B cell (primary cell): Measurements from ENCODE around the gene TFF2. TPM values are rescaled to one million over a fixed set of nuclear protein-coding genes. Genes with fewer than 3 reads are reported as not detected.

Experiments
- ATAC-seq: fragments of 200-7000 bp; cut with Tn5 transposase; one replicate; pipeline ENCODE4 v1.10.0; 2021; ENCODE audit warnings: low read depth, mild to moderate bottlenecking, moderate number of reproducible peaks, moderate library complexity
- CTCF ChIA-PET: fragments of 350-600 bp; sonication (Branson Sonifier 250); formaldehyde crosslinking; loops from one replicate; lab custom pipeline; 2021; ENCODE audit warnings: antibody characterized with exemption, inconsistent platforms; lab: Charles Lee
- POLR2A ChIA-PET: fragments of 350-600 bp; sonication (Branson Sonifier 250); formaldehyde crosslinking; loops from one replicate; lab custom pipeline; 2021; ENCODE audit warnings: antibody characterized with exemption; lab: Charles Lee
- DNase-seq: peaks from one replicate; pipeline ENCODE4 v3.0.0; 2013
- H2AFZ ChIP-seq: 2 replicates; pipeline ENCODE4 v1.6.1; 2012; ENCODE audit warnings: mild to moderate bottlenecking, low read depth, low read length; ENCODE audit not compliant: insufficient read depth, poor library complexity, severe bottlenecking
- H3K27ac ChIP-seq, 2 donors: 1 replicate in 1 of 2; 2 replicates in 1 of 2; pipeline ENCODE4 v1.5.1; 2012 to 2013; ENCODE audit warnings: low read length in 2 of 2, mild to moderate bottlenecking in 2 of 2, moderate library complexity in 1 of 2
- H3K27me3 ChIP-seq, 4 experiments: fragments of 200-600 bp in 1 of 4; sonication (generic) in 1 of 4; replicated peaks in 1 of 4; 1 replicate in 2 of 4; 2 replicates in 2 of 4; pipeline versions ENCODE4 v1.6.1 to v1.7.0; 2013 to 2016; ENCODE audit warnings: low read length in 3 of 4, mild to moderate bottlenecking in 2 of 4, mixed read lengths in 1 of 4, moderate library complexity in 1 of 4; ENCODE audit not compliant: insufficient read depth in 4 of 4, control insufficient read depth in 3 of 4; ENCODE audit errors: control extremely low read depth in 1 of 4
- H3K36me3 ChIP-seq, 2 experiments: replicated peaks in 1 of 2; 1 replicate in 1 of 2; 2 replicates in 1 of 2; pipeline versions ENCODE4 v1.6.1 to v1.7.1; 2013; ENCODE audit warnings: low read length in 1 of 2; ENCODE audit not compliant: insufficient read depth in 2 of 2, control insufficient read depth in 1 of 2; ENCODE audit errors: control extremely low read depth in 1 of 2, extremely low read depth in 1 of 2
- H3K4me1 ChIP-seq, 2 donors: fragments of 200-600 bp in 1 of 2; sonication (generic) in 1 of 2; 1 replicate in 1 of 2; 2 replicates in 1 of 2; pipeline versions ENCODE4 v1.5.1 to v1.6.1; 2013 to 2017; ENCODE audit warnings: low read length in 2 of 2; ENCODE audit not compliant: control insufficient read depth in 2 of 2, insufficient read depth in 2 of 2
- H3K4me2 ChIP-seq: replicated peaks from 2 replicates; pipeline ENCODE3; 2012; ENCODE audit warnings: mild to moderate bottlenecking, low read depth, low read length; ENCODE audit not compliant: poor library complexity, severe bottlenecking
- H3K4me3 ChIP-seq, 5 experiments: fragments of 200-600 bp in 1 of 5; sonication (generic) in 1 of 5; 1 replicate in 3 of 5; 2 replicates in 2 of 5; pipeline versions ENCODE4 v1.5.1 to v1.7.0; 2011 to 2016; ENCODE audit warnings: low read length in 4 of 5, mild to moderate bottlenecking in 4 of 5, low read depth in 2 of 5, control low read depth in 1 of 5, moderate library complexity in 1 of 5; ENCODE audit not compliant: insufficient read depth in 1 of 5; ENCODE audit errors: control extremely low read depth in 1 of 5, extremely low read depth in 1 of 5
- H3K79me2 ChIP-seq: fragments of 200-600 bp; sonication (generic); one replicate; pipeline ENCODE4 v1.6.0; 2016; ENCODE audit warnings: low read length; ENCODE audit not compliant: control insufficient read depth, insufficient read depth
- H3K9ac ChIP-seq: fragments of 200-600 bp; sonication (generic); 2 replicates; pipeline ENCODE4 v1.6.1; 2017; ENCODE audit warnings: mild to moderate bottlenecking, low read length, moderate library complexity
- H3K9me3 ChIP-seq, 3 donors: one replicate each; pipeline versions ENCODE4 v1.6.1 to v1.7.1; 2013; ENCODE audit warnings: low read length in 2 of 3; ENCODE audit not compliant: control insufficient read depth in 2 of 3, insufficient read depth in 1 of 3; ENCODE audit errors: control extremely low read depth in 1 of 3
- H4K20me1 ChIP-seq: 2 replicates; pipeline ENCODE4 v1.6.0; 2012; ENCODE audit warnings: mild to moderate bottlenecking, low read length; ENCODE audit not compliant: insufficient read depth, control insufficient read depth, poor library complexity, severe bottlenecking
- H3K27ac Mint-ChIP-seq: one replicate; pipeline ENCODE4 v1.8.0; 2021; ENCODE audit warnings: mixed read lengths
- H3K27me3 Mint-ChIP-seq: one replicate; pipeline ENCODE4 v1.8.0; 2021; ENCODE audit warnings: mixed read lengths
- H3K4me1 Mint-ChIP-seq: one replicate; pipeline ENCODE4 v1.8.0; 2021; ENCODE audit warnings: mixed read lengths
- H3K4me3 Mint-ChIP-seq: one replicate; pipeline ENCODE4 v1.8.0; 2021; ENCODE audit warnings: mixed read lengths
- H3K9me3 Mint-ChIP-seq: one replicate; pipeline ENCODE4 v1.8.0; 2022; ENCODE audit warnings: mixed read lengths; ENCODE audit not compliant: insufficient read depth
- EZH2 ChIP-seq: IDR thresholded peaks from 2 replicates; pipeline ENCODE4 v1.6.1; 2012; ENCODE audit warnings: borderline replicate concordance, low read depth, mild to moderate bottlenecking, moderate library complexity, low read length; ENCODE audit not compliant: insufficient read depth, poor library complexity, severe bottlenecking
- WGBS: methylation state at CpG from one replicate; pipeline ENCODE4 v1.1.5; 2013; ENCODE audit warnings: missing lambda C conversion rate; ENCODE audit not compliant: insufficient coverage; 5-methylcytosine and 5-hydroxymethylcytosine counted together
- intact Hi-C: fragments of 100-400 bp; cut with micrococcal nuclease; formaldehyde crosslinking; loops from one replicate; pipeline ENCODE4 v1.10.0; 2022
- polyA plus RNA-seq: library from polyadenylated mRNA; depleted of rRNA; stranded (reverse); fragments of >200 nt; gene quantifications from 2 replicates; pipeline ENCODE4 v1.2.3, GENCODE V29; 2012
- total RNA-seq, 2 donors: library from RNA; stranded (reverse); fragments of 120-200 nt in 1 of 2; gene quantifications; 1 replicate in 1 of 2; 2 replicates in 1 of 2; pipeline versions ENCODE4 v1.2.3 to v1.2.4, GENCODE V29; 2013 to 2022
- TF ChIP-seq, protein P1 (sequence below): fragments of 200-600 bp; IDR thresholded peaks from one replicate; pipeline ENCODE4 v1.8.0; 2022; ENCODE audit warnings: antibody characterized with exemption, mild to moderate bottlenecking

Gene TFF2
- total and polyA plus RNA-seq, 2 donors (not counting 1 experiment from before 2014, with no cell fraction given), result not detected

DNA sequence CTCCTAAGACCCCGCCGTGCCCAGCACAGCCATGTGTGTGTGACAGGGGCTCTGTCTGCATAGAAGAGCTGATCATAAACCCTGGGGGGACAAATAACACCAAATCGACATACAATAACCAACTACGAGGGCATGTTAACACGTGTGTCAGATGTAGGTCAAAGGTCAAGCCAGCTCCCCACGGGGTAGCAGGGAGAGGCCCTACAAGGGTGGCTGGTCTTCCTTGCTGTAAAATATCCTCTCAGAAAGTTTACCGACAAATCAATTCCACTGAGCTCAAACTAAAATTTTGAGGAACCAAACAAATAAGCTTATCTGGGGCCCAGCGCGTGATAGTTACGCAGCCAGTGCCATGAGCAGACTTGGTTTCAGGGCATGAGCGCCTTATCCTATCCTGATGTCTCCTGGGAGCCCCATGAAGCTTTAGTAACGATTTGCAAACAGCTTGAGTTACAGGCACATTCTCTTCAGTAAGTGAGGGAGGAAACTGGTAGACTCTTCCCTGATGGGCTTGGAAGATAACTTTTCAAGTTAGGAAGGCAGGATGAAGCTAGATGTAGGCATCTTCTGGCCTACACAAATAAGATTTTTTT lies 47.7 kb upstream of the TFF2 start:
- Histone ChIP-seq H3K27ac (no peak overlapping the region), H3K9me3 (peaks cover 1 to 3% (median 2%) of the 10 kb centered on the region in 3 donors), H3K4me2 (no peak overlapping the region), H2AFZ (no peak overlapping the region), H3K79me2 (no peaks in the 10 kb centered on the region), H4K20me1 (no peaks in the 10 kb centered on the region), H3K9ac (no peak overlapping the region), H3K4me3 (no peak overlapping the region), H3K36me3 (no peaks in the 10 kb centered on the region), H3K4me1 (peaks cover 5 to 6% of the 10 kb centered on the region in 2 donors), H3K27me3 (peaks cover 0 to under 1% (median 0%) of the 10 kb centered on the region in 4 experiments)
- peaks cover 10% of the 10 kb centered on the region for H3K27me3 Mint-ChIP-seq
- ChIA-PET CTCF (interaction anchor here (0.6 to 1.7 kb wide), 2 partner anchors 60 to 155 kb away, joined by 3 to 4 read pairs; no protein-coding TSS in a partner anchor), POLR2A (no interaction called here)
- TF ChIP-seq, protein P1, sequence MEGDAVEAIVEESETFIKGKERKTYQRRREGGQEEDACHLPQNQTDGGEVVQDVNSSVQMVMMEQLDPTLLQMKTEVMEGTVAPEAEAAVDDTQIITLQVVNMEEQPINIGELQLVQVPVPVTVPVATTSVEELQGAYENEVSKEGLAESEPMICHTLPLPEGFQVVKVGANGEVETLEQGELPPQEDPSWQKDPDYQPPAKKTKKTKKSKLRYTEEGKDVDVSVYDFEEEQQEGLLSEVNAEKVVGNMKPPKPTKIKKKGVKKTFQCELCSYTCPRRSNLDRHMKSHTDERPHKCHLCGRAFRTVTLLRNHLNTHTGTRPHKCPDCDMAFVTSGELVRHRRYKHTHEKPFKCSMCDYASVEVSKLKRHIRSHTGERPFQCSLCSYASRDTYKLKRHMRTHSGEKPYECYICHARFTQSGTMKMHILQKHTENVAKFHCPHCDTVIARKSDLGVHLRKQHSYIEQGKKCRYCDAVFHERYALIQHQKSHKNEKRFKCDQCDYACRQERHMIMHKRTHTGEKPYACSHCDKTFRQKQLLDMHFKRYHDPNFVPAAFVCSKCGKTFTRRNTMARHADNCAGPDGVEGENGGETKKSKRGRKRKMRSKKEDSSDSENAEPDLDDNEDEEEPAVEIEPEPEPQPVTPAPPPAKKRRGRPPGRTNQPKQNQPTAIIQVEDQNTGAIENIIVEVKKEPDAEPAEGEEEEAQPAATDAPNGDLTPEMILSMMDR, result no peak
- no peak for TF ChIP-seq EZH2
- no peak for DNase-seq
- peaks cover 9% of the 10 kb centered on the region for H3K9me3 Mint-ChIP-seq
- WGBS, result 63% methylated on average over 9 of the region's 12 CpGs
- intact Hi-C loops, result loop anchor here (5.0 kb wide), 1 partner anchor 64 kb away; no protein-coding TSS in a partner anchor
- peaks cover 22% of the 10 kb centered on the region for H3K4me1 Mint-ChIP-seq
- no peak overlapping the region for H3K4me3 Mint-ChIP-seq
- no peak for ATAC-seq
- no peak overlapping the region for H3K27ac Mint-ChIP-seq

DNA sequence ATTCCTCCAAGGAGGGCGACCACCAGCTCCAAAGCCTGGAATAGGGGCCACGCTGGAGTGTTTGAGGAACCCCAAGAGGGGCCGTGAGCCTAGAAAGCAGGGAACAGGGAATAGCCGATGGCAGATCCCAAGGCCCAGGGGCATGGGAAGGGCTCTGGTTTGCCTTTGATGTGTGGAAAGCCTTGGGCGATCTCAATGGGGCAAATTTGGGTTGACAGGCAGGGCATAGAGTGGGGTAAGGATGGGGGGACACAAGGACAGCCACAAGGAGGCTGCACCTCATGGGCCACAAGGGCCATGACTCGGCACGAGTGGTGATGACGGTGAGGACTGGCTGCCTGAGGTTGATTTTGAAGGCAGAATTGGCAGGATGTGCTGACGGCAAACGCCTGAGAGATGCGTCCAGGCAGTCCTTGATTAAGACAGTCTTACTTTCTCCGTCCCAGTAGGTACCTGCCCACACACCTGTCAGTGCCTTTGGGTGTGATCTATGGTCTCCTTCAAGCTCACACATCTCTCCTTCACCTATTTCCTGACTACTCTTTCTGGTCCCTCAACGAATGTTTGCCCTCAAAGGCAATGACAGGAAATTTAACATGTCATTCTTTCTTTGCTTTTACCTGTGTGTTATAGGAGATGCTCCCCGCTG lies 47.1 kb upstream of the TFF2 start:
- 74% methylated on average over 9 of the region's 14 CpGs for WGBS
- no peaks in the 10 kb centered on the region for H3K36me3 ChIP-seq
- H3K9me3 Mint-ChIP-seq, result peaks cover 9% of the 10 kb centered on the region
- TF ChIP-seq, protein P1, result no peak
- no peak for TF ChIP-seq EZH2
- ChIA-PET POLR2A (no interaction called here), CTCF (interaction anchor here (0.6 to 1.7 kb wide), 2 partner anchors 59 to 155 kb away, joined by 3 to 4 read pairs; no protein-coding TSS in a partner anchor)
- H3K27me3 Mint-ChIP-seq, result peaks cover 10% of the 10 kb centered on the region
- H3K4me2 ChIP-seq, result no peak overlapping the region
- H3K9ac ChIP-seq, result no peak overlapping the region
- no peak for ATAC-seq
- H3K27ac ChIP-seq, result no peak overlapping the region
- peaks cover 29% of the 10 kb centered on the region for H3K4me1 Mint-ChIP-seq
- H4K20me1 ChIP-seq, result no peaks in the 10 kb centered on the region
- H3K27ac Mint-ChIP-seq, result peak overlapping the region; percentile 5
- H3K27me3 ChIP-seq, result peaks cover 0 to 2% (median 0%) of the 10 kb centered on the region in 4 experiments
- H3K4me1 ChIP-seq, result peaks cover 9 to 13% of the 10 kb centered on the region in 2 donors
- H2AFZ ChIP-seq, result no peak overlapping the region
- no peak overlapping the region for H3K4me3 Mint-ChIP-seq
- H3K79me2 ChIP-seq, result no peaks in the 10 kb centered on the region
- H3K4me3 ChIP-seq, result no peak overlapping the region
- intact Hi-C loops, result loop anchor here (5.0 kb wide), 1 partner anchor 64 kb away; no protein-coding TSS in a partner anchor
- peaks cover 1 to 3% (median 2%) of the 10 kb centered on the region in 3 donors for H3K9me3 ChIP-seq
- no peak for DNase-seq
